Stimulated activated CD4-positive, alpha-beta T cell treated with anti-CD3 and anti-CD28 coated beads, TNF-alpha, amount 100 ng/mL, for 4 hours (primary cell): ENCODE results near the gene TMEM184B.
A peak's percentile ranks its signal among the peaks of the same experiment; 100 is the strongest.
"Not testable (repeated sequence)": the region's sequence is repeated elsewhere in the genome, so short reads cannot be mapped to it uniquely, and the experiment has no call there.

Experiments used
- DNase-seq, 3 experiments: peaks; one replicate each; pipeline ENCODE4 v3.0.0-alpha.2; 2020; ENCODE audit warnings: low read depth in 3 of 3

TMEM184B gene

GRCh38 chr22:38249301-38249700 is 23.5 kb downstream of the TMEM184B start:
- no peak for DNase-seq

GRCh38 chr22:38248280-38248679 is 24.5 kb downstream of the TMEM184B start:
- no peak for DNase-seq

- no peak for DNase-seq
Measured at GRCh38 chr22:38247713-38248112, 25.1 kb downstream of the TMEM184B start.

GRCh38 chr22:38246692-38247091 is 26.1 kb downstream of the TMEM184B start:
- DNase-seq, result no peak

- no peak for DNase-seq
Measured at GRCh38 chr22:38246046-38246658, 26.7 kb downstream of the TMEM184B start.

- no peak for DNase-seq
Measured at GRCh38 chr22:38244106-38244505, 28.7 kb downstream of the TMEM184B start.

GRCh38 chr22:38243007-38243765 is 29.6 kb downstream of the TMEM184B start:
- no peak for DNase-seq

- no peak for DNase-seq
Measured at GRCh38 chr22:38240734-38241252, 32.0 kb downstream of the TMEM184B start.

GRCh38 chr22:38239101-38239761 is 33.6 kb downstream of the TMEM184B start:
- no peak for DNase-seq

- no peak for DNase-seq
Measured at GRCh38 chr22:38238519-38239071, 34.2 kb downstream of the TMEM184B start.

GRCh38 chr22:38236786-38237185 is 36.0 kb downstream of the TMEM184B start:
- DNase-seq, result no peak

- no peak for DNase-seq
Measured at GRCh38 chr22:38235240-38235850, 37.5 kb downstream of the TMEM184B start.

- DNase-seq, result not testable (repeated sequence)
Measured at GRCh38 chr22:38233856-38234255, 39.0 kb downstream of the TMEM184B start.

GRCh38 chr22:38233427-38233826 is 39.4 kb downstream of the TMEM184B start:
- DNase-seq, result no peak

GRCh38 chr22:38232196-38232595 is 40.6 kb downstream of the TMEM184B start:
- no peak for DNase-seq

GRCh38 chr22:38230916-38231315 is 41.9 kb downstream of the TMEM184B start:
- no peak for DNase-seq

GRCh38 chr22:38230108-38230825 is 42.5 kb downstream of the TMEM184B start:
- peak in 1 of 3 experiments; percentile 13 for DNase-seq

- no peak for DNase-seq
Measured at GRCh38 chr22:38228873-38229740, 43.7 kb downstream of the TMEM184B start.

- DNase-seq, result no peak
Measured at GRCh38 chr22:38228326-38228872, 44.4 kb downstream of the TMEM184B start.
